Keratinocyte (primary cell): ENCODE measurements around the gene OCEL1.

Experiments used
- EZH2 ChIP-seq: IDR thresholded peaks from one replicate; pipeline ENCODE4 v1.6.1; 2012; ENCODE audit warnings: inconsistent platforms, mild to moderate bottlenecking, low read length, moderate library complexity
- TF ChIP-seq, protein P1 (sequence below), 3 experiments: IDR thresholded peaks in 1 of 3; conservative IDR thresholded peaks in 1 of 3; optimal IDR thresholded peaks in 1 of 3; 2 replicates in 2 of 3; 3 replicates in 1 of 3; pipeline versions ENCODE3 to v1.5.1; 2011; ENCODE audit warnings: low read length in 3 of 3, mild to moderate bottlenecking in 3 of 3, moderate library complexity in 2 of 3, control low read depth in 1 of 3, inconsistent platforms in 1 of 3; ENCODE audit not compliant: insufficient read depth in 2 of 3; ENCODE audit errors: extremely low read depth in 1 of 3

DNA sequence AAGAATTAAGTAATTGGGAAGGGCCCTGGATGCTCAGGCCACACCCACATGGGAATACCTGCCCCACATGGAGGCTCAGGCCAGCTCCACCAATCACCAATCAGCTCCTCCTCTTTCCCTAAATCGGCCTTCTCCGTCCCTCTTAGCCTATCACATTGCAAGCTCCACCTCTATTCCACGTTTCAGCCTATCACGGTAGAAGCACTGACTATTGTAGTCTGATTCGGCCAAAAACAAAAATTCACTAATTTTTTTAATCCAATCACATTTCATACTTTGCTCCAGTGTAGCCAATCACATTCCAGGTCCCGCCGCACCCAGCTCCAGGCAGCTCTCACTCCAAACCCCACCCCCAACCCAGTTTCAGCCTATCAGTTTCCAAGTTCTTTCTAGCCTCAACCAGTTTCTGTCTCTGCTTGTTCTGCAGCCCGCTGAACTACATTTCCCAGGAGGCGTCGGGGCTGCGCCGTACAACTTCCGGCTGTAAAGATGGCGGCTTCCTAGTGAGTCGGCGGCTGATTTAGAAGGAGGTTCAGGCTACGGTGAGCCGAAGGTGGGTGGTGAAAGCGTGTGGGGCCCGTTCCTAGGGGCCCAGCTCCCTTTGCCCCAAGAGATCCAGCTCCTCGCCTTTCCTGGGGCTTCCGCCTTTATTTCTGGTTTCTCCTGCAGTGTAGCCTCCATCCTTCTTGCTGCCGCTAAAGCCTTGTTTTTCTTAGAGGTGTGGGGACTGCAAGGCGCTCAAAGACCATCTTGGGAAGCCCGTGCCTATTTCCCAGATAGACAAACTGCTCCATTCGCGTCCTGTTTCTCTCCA is 41.2 kb downstream of the OCEL1 start, which contains the start of gene BABAM1:
- TF ChIP-seq, protein P1, sequence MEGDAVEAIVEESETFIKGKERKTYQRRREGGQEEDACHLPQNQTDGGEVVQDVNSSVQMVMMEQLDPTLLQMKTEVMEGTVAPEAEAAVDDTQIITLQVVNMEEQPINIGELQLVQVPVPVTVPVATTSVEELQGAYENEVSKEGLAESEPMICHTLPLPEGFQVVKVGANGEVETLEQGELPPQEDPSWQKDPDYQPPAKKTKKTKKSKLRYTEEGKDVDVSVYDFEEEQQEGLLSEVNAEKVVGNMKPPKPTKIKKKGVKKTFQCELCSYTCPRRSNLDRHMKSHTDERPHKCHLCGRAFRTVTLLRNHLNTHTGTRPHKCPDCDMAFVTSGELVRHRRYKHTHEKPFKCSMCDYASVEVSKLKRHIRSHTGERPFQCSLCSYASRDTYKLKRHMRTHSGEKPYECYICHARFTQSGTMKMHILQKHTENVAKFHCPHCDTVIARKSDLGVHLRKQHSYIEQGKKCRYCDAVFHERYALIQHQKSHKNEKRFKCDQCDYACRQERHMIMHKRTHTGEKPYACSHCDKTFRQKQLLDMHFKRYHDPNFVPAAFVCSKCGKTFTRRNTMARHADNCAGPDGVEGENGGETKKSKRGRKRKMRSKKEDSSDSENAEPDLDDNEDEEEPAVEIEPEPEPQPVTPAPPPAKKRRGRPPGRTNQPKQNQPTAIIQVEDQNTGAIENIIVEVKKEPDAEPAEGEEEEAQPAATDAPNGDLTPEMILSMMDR (optimal IDR thresholded peaks at IDR 0.05 in 1 of 3, IDR thresholded peaks at IDR 0.05 in 1 of 3, conservative IDR thresholded peaks at IDR 0.05 in 1 of 3; ENCODE audit: extremely low read depth in 1 of 3, insufficient read depth in 2 of 3, low read length in 3 of 3), result no peak
- no peak for TF ChIP-seq EZH2
